Measurements from ENCODE around the gene UBE2S.
"Not testable (repeated sequence)": the region's sequence is repeated elsewhere in the genome, so short reads cannot be mapped to it uniquely, and the experiment has no call there.

Gene UBE2S

GRCh38 chr19:55439052-55439451 is 31.5 kb upstream of the UBE2S start:
- DNase-seq, result no peak

GRCh38 chr19:55437410-55437809 is 29.8 kb upstream of the UBE2S start:
- DNase-seq, result peak; percentile 56

- DNase-seq, result no peak
These were observed 29.3 kb upstream of the UBE2S start for GRCh38 chr19:55436847-55437246.

GRCh38 chr19:55435020-55435419 is 27.4 kb upstream of the UBE2S start:
- no peak for DNase-seq

- no peak for DNase-seq
These were observed 26.9 kb upstream of the UBE2S start for GRCh38 chr19:55434356-55434919.

- DNase-seq, result no peak
These were observed 25.7 kb upstream of the UBE2S start for GRCh38 chr19:55433292-55433691.

GRCh38 chr19:55432241-55432959 is 24.8 kb upstream of the UBE2S start:
- DNase-seq, result no peak

- DNase-seq, result no peak
These were observed 23.6 kb upstream of the UBE2S start for GRCh38 chr19:55431183-55431582.

- no peak for DNase-seq
These were observed 18.5 kb upstream of the UBE2S start for GRCh38 chr19:55426042-55426441.

GRCh38 chr19:55424518-55424917 is 16.9 kb upstream of the UBE2S start:
- no peak for DNase-seq

- DNase-seq, result no peak
These were observed 15.8 kb upstream of the UBE2S start for GRCh38 chr19:55423225-55424005.

- not testable (repeated sequence) for DNase-seq
These were observed 13.7 kb upstream of the UBE2S start for GRCh38 chr19:55421281-55421680.

- DNase-seq, result no peak
These were observed 12.1 kb upstream of the UBE2S start for GRCh38 chr19:55419624-55420236.

- no peak for DNase-seq
These were observed 11.5 kb upstream of the UBE2S start for GRCh38 chr19:55419103-55419502.

GRCh38 chr19:55418185-55418584 is 10.6 kb upstream of the UBE2S start:
- no peak for DNase-seq

GRCh38 chr19:55410168-55410567 is 2.6 kb upstream of the UBE2S start:
- DNase-seq, result no peak

- DNase-seq, result not testable (repeated sequence)
These were observed 1.6 kb upstream of the UBE2S start for GRCh38 chr19:55409179-55409578.

GRCh38 chr19:55408533-55408872 is 915 bp upstream of the UBE2S start:
- no peak for DNase-seq

- DNase-seq, result peak; percentile 99
These were observed 378 bp upstream of the UBE2S start for GRCh38 chr19:55407800-55408532.

- no peak for DNase-seq
These were observed 600 bp downstream of the UBE2S start for GRCh38 chr19:55406826-55407549.

- no peak for DNase-seq
These were observed 1.3 kb downstream of the UBE2S start for GRCh38 chr19:55406091-55406825.

- no peak for DNase-seq
These were observed 1.9 kb downstream of the UBE2S start for GRCh38 chr19:55405638-55406037.
